MM.1S (cell line): ENCODE data around the gene DCAF4.
"Not testable (repeated sequence)": the region's sequence is repeated elsewhere in the genome, so short reads cannot be mapped to it uniquely, and the experiment has no call there.

Experiments
- DNase-seq: peaks from one replicate; pipeline ENCODE4 v3.0.0-alpha.2; 2015
- H2AFZ ChIP-seq: fragments of 300-600 bp; sonication (generic); 2 replicates; pipeline ENCODE4 v1.6.0; 2016; ENCODE audit warnings: antibody characterized with exemption, low read length
- H3F3A ChIP-seq: fragments of 300-600 bp; sonication (generic); 2 replicates; pipeline ENCODE4 v1.6.1; 2016; ENCODE audit warnings: mild to moderate bottlenecking, antibody characterized with exemption, low read length, moderate library complexity, mixed read lengths; ENCODE audit not compliant: insufficient read depth
- H3K27ac ChIP-seq: fragments of 300-600 bp; sonication (generic); 2 replicates; pipeline ENCODE4 v1.5.1; 2016; ENCODE audit warnings: mild to moderate bottlenecking, low read length
- H3K27me3 ChIP-seq: fragments of 300-600 bp; sonication (generic); replicated peaks from 2 replicates; pipeline ENCODE4 v1.6.0; 2016; ENCODE audit warnings: low read length; ENCODE audit not compliant: insufficient read depth
- H3K36me3 ChIP-seq: fragments of 300-600 bp; sonication (generic); replicated peaks from 2 replicates; pipeline ENCODE4 v1.6.1; 2016; ENCODE audit warnings: mild to moderate bottlenecking, low read length, mixed read lengths; ENCODE audit not compliant: insufficient read depth
- H3K4me1 ChIP-seq: fragments of 300-600 bp; sonication (generic); 2 replicates; pipeline ENCODE4 v1.6.1; 2016; ENCODE audit warnings: low read length, mixed read lengths
- H3K4me2 ChIP-seq: fragments of 300-600 bp; sonication (generic); 2 replicates; pipeline ENCODE4 v1.6.0; 2016; ENCODE audit warnings: low read depth, low read length
- H3K4me3 ChIP-seq: fragments of 300-600 bp; sonication (generic); 2 replicates; pipeline ENCODE4 v1.5.1; 2016; ENCODE audit warnings: low read length, mixed read lengths
- H3K79me2 ChIP-seq: fragments of 300-600 bp; sonication (generic); 2 replicates; pipeline ENCODE4 v1.6.1; 2016; ENCODE audit warnings: mixed run types, low read length, mixed read lengths
- H3K9ac ChIP-seq: fragments of 300-600 bp; sonication (generic); 2 replicates; pipeline ENCODE4 v1.6.1; 2016; ENCODE audit warnings: low read length, mixed read lengths
- H3K9me2 ChIP-seq: fragments of 300-600 bp; sonication (generic); replicated peaks from 2 replicates; pipeline ENCODE4 v1.6.1; 2016; ENCODE audit warnings: mild to moderate bottlenecking, low read length, mixed read lengths; ENCODE audit not compliant: insufficient read depth
- H3K9me3 ChIP-seq: fragments of 300-600 bp; sonication (generic); replicated peaks from 2 replicates; pipeline ENCODE4 v1.6.1; 2016; ENCODE audit warnings: mild to moderate bottlenecking, low read length, mixed read lengths; ENCODE audit not compliant: insufficient read depth
- H4K20me1 ChIP-seq: fragments of 300-600 bp; sonication (generic); 2 replicates; pipeline ENCODE4 v1.6.1; 2016; ENCODE audit warnings: mild to moderate bottlenecking, low read length, moderate library complexity, mixed read lengths; ENCODE audit not compliant: insufficient read depth
- EZH2 ChIP-seq: fragments of 300-600 bp; sonication (generic); optimal IDR thresholded peaks from 2 replicates; pipeline ENCODE3; 2017; ENCODE audit warnings: low read depth, mild to moderate bottlenecking, antibody characterized with exemption, low read length, mixed read lengths
- EZH2phosphoT487 ChIP-seq: fragments of 300-600 bp; sonication (generic); IDR thresholded peaks from 2 replicates; pipeline ENCODE4 v1.6.1; 2018; ENCODE audit warnings: antibody characterized with exemption, low read length
- TF ChIP-seq, protein P1 (sequence below): fragments of 300-600 bp; sonication (generic); IDR thresholded peaks from 2 replicates; pipeline ENCODE4 v1.5.1; 2016; ENCODE audit warnings: antibody characterized with exemption, low read length, mixed read lengths

The DCAF4 gene

GRCh38 chr14:73003681-73004080 is 77.4 kb downstream of the DCAF4 start:
- Histone ChIP-seq H3K79me2 (peaks cover 5% of the 10 kb centered on the region), H3K27ac (no peak overlapping the region), H3K4me2 (no peak overlapping the region), H3K9ac (no peak overlapping the region), H3K4me3 (no peak overlapping the region), H3K27me3 (no peaks in the 10 kb centered on the region), H4K20me1 (no peaks in the 10 kb centered on the region), H2AFZ (no peak overlapping the region), H3K4me1 (no peaks in the 10 kb centered on the region), H3K9me2 (no peaks in the 10 kb centered on the region), H3K36me3 (no peaks in the 10 kb centered on the region), H3F3A (no peaks in the 10 kb centered on the region), H3K9me3 (no peaks in the 10 kb centered on the region)
- TF ChIP-seq EZH2 (no peak), EZH2phosphoT487 (no peak)
- TF ChIP-seq, protein P1, sequence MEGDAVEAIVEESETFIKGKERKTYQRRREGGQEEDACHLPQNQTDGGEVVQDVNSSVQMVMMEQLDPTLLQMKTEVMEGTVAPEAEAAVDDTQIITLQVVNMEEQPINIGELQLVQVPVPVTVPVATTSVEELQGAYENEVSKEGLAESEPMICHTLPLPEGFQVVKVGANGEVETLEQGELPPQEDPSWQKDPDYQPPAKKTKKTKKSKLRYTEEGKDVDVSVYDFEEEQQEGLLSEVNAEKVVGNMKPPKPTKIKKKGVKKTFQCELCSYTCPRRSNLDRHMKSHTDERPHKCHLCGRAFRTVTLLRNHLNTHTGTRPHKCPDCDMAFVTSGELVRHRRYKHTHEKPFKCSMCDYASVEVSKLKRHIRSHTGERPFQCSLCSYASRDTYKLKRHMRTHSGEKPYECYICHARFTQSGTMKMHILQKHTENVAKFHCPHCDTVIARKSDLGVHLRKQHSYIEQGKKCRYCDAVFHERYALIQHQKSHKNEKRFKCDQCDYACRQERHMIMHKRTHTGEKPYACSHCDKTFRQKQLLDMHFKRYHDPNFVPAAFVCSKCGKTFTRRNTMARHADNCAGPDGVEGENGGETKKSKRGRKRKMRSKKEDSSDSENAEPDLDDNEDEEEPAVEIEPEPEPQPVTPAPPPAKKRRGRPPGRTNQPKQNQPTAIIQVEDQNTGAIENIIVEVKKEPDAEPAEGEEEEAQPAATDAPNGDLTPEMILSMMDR: no peak
- DNase-seq: no peak

DNA sequence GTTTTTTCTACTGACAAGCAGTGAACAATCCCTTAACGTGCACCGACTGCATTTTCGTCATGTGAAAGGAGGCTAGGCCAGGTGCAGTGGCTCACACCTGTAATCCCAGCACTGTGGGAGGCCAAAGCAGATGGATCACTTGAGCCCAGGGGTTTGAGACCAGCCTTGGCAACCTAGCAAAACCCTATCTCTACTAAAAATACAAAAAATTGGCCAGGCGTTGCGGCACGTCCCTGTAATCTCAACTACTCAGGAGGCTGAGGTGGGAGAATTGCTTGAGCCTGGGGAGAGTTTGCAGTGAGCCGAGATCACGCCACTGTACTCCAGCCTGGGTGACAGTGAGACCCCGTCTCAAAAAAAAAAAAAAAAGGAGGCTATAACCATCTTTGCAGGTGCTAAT is 78.4 kb downstream of the DCAF4 start:
- H3K27ac ChIP-seq, H3K27me3 ChIP-seq, H3K4me1 ChIP-seq, H3K4me3 ChIP-seq, H3K36me3 ChIP-seq, H2AFZ ChIP-seq, H4K20me1 ChIP-seq, H3F3A ChIP-seq, H3K4me2 ChIP-seq, H3K9ac ChIP-seq, DNase-seq, H3K9me2 ChIP-seq, H3K79me2 ChIP-seq, H3K9me3 ChIP-seq: not testable (repeated sequence)

- Histone ChIP-seq H3K9me2 (no peaks in the 10 kb centered on the region), H3F3A (no peaks in the 10 kb centered on the region), H3K27me3 (no peaks in the 10 kb centered on the region), H3K27ac (no peak overlapping the region), H4K20me1 (no peaks in the 10 kb centered on the region), H3K36me3 (no peaks in the 10 kb centered on the region), H2AFZ (no peak overlapping the region), H3K4me2 (no peak overlapping the region), H3K4me1 (no peaks in the 10 kb centered on the region), H3K9me3 (no peaks in the 10 kb centered on the region), H3K79me2 (peaks cover 6% of the 10 kb centered on the region), H3K9ac (no peak overlapping the region), H3K4me3 (no peak overlapping the region)
- no peak for TF ChIP-seq EZH2
- TF ChIP-seq, protein P1: no peak
- no peak for TF ChIP-seq EZH2phosphoT487
- DNase-seq: no peak
Measured at GRCh38 chr14:73007835-73008234, 81.6 kb downstream of the DCAF4 start.

DNA sequence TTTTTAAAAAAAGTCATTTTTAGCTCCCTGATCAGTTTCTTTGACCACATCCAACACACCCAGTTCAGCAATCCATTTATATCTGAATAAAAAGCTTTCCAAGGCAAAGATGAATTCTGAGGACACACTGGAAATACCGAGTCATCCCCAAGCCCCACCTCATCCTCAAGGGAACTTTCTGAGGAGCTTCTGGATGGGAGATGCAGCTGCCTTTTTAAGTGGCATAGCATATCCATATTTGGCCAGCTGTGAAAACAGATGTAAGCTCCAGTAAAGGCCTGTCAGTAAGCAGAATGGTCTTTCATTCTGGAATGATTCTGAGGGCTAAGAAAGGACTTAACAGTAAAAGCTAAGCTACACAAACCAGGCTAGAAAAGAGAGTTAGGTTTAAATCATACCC is 82.2 kb downstream of the DCAF4 start:
- DNase-seq: no peak
- Histone ChIP-seq H3K27ac (no peak overlapping the region), H3K27me3 (no peaks in the 10 kb centered on the region), H3K9ac (no peak overlapping the region), H3K9me3 (no peaks in the 10 kb centered on the region), H3K4me3 (no peak overlapping the region), H2AFZ (no peak overlapping the region), H3F3A (no peaks in the 10 kb centered on the region), H4K20me1 (no peaks in the 10 kb centered on the region), H3K4me1 (peaks cover under 1% of the 10 kb centered on the region; the same call in 1 of the 2 replicates), H3K36me3 (no peaks in the 10 kb centered on the region), H3K9me2 (no peaks in the 10 kb centered on the region), H3K79me2 (peaks cover 9% of the 10 kb centered on the region), H3K4me2 (no peak overlapping the region)
- TF ChIP-seq EZH2: no peak
- TF ChIP-seq EZH2phosphoT487: no peak
- TF ChIP-seq, protein P1: no peak
